GM13977 (cell line): ENCODE results near the gene KRTAP19-4.

Source experiments
- DNase-seq: peaks from one replicate; pipeline ENCODE4 v3.0.0; 2012; ENCODE audit warnings: low spot score
- CTCF ChIP-seq: IDR thresholded peaks from 2 replicates; pipeline ENCODE4 v1.5.1; 2012; ENCODE audit warnings: mild to moderate bottlenecking, control low read depth; ENCODE audit not compliant: insufficient read depth; ENCODE audit errors: extremely low read depth, missing control alignments
- in situ Hi-C: fragments of 300-500 bp; cut with MboI; formaldehyde crosslinking; loops from one replicate; pipeline ENCODE4 v1.12.0; 2022; ENCODE audit warnings: low sequenced_read_pairs, low pct_unique_long_range_greater_than_20kb, mixed read lengths, inconsistent platforms; ENCODE audit not compliant: unreplicated experiment

Gene KRTAP19-4

GRCh38 chr21:30478004-30478403 is 19.0 kb downstream of the KRTAP19-4 start:
- TF ChIP-seq CTCF = no peak
- DNase-seq = no peak
- in situ Hi-C loops = no loop called here

- in situ Hi-C loops = loop anchor here (25.0 kb wide), 1 partner anchor 107 kb away; the partner anchor contains the start of gene KRTAP13-2
Observed at GRCh38 chr21:30468900-30469714, 27.9 kb downstream of the KRTAP19-4 start.

GRCh38 chr21:30463713-30464112 is 33.3 kb downstream of the KRTAP19-4 start:
- TF ChIP-seq CTCF = no peak
- in situ Hi-C loops = loop anchor here (25.0 kb wide), 1 partner anchor 101 kb away; the partner anchor contains the start of gene KRTAP13-2
- no peak for DNase-seq

More at GRCh38 chr21:30468900-30469714, 27.9 kb downstream of the KRTAP19-4 start:
- DNase-seq = no peak
- TF ChIP-seq CTCF = no peak

GRCh38 chr21:30448514-30448913 is 48.5 kb downstream of the KRTAP19-4 start:
- in situ Hi-C loops = no loop called here
- DNase-seq = no peak
- TF ChIP-seq CTCF = no peak

- in situ Hi-C loops = no loop called here
Observed at GRCh38 chr21:30447056-30447455, 49.9 kb downstream of the KRTAP19-4 start.

More at GRCh38 chr21:30447056-30447455, 49.9 kb downstream of the KRTAP19-4 start:
- DNase-seq = no peak
- no peak for TF ChIP-seq CTCF
